Pulmonary artery endothelial cell (primary cell): ENCODE measurements around the gene WDCP. TPM values are rescaled to one million over a fixed set of nuclear protein-coding genes. Genes with fewer than 3 reads are reported as not detected.

Experiments used
- DNase-seq: peaks from one replicate; pipeline ENCODE4 v3.0.0-alpha.2; 2011; ENCODE audit warnings: low read depth, low spot score
- total RNA-seq: library from RNA; depleted of rRNA; stranded (reverse); fragments of >200 nt; gene quantifications from 2 replicates; pipeline ENCODE4 v1.2.3, GENCODE V29; 2014

The WDCP gene
- total RNA-seq, 1 donor from 2014 or later: 11.3 TPM

GRCh38 chr2:24007693-24008092 lies 39.5 kb downstream of the WDCP start:
- no peak for DNase-seq

GRCh38 chr2:23994567-23994966 lies 52.6 kb downstream of the WDCP start:
- no peak for DNase-seq

- no peak for DNase-seq
Observed at GRCh38 chr2:23993736-23994269, 53.4 kb downstream of the WDCP start.

- no peak for DNase-seq
Observed at GRCh38 chr2:23992931-23993330, 54.3 kb downstream of the WDCP start.

GRCh38 chr2:23988371-23988770 lies 58.8 kb downstream of the WDCP start:
- no peak for DNase-seq

Other genes with a start within 250 kb of the WDCP start
- 11.4 and 14.5 TPM in 2 replicates for gene ATAD2B, start 120.3 kb downstream of the WDCP start, total RNA-seq
- 8.7 and 11.7 TPM in 2 replicates for gene UBXN2A, start 106.9 kb downstream of the WDCP start, total RNA-seq
- 0.26 and 0.35 TPM in 2 replicates for gene MFSD2B, start 37.3 kb downstream of the WDCP start, total RNA-seq
- 21.8 and 22.8 TPM in 2 replicates for gene FKBP1B, start 2.4 kb upstream of the WDCP start, total RNA-seq
- gene SF3B6, start 28.9 kb upstream of the WDCP start, total RNA-seq: 179 and 232 TPM in 2 replicates
- 57.5 and 75.2 TPM in 2 replicates for gene TP53I3, start 37.4 kb upstream of the WDCP start, total RNA-seq
- gene PFN4, start 75.9 kb upstream of the WDCP start, total RNA-seq: 0.14 and 0.59 TPM in 2 replicates
- 4.1 and 5.8 TPM in 2 replicates for gene FAM228B, start 76.1 kb upstream of the WDCP start, total RNA-seq
- 0.14 and 0.46 TPM in 2 replicates for gene FAM228A, start 127.7 kb upstream of the WDCP start, total RNA-seq